GM19438 (cell line): Measurements from ENCODE around the gene PUM2.

Source experiments
- ATAC-seq: cut with Tn5 transposase; IDR thresholded peaks from one replicate; pipeline ENCODE4 v1.9.1; 2021; ENCODE audit warnings: low read depth; ENCODE audit not compliant: unreplicated experiment

The PUM2 gene

DNA sequence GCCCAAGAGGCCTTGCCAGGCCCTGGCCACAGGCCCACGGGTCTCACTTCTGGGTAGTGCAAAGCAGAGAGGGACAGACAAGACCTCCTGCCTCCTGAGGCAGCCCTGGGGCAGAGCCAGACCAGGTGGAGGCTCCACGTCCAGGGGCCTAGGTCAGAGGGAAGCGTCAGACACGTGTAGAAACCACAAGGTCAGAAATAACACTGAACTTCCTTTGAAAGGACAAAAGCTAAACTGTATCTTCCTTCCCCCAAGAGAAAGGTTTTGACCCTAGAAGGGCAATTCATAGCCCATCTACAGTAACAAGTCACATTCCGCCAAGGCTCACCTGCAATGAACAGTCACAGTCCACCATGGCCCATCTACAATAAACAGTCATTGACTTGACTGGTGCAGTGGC, 143.6 kb downstream of the PUM2 start:
- ATAC-seq = peak; percentile 49

- ATAC-seq = no peak
Observed at GRCh38 chr2:20205915-20206524, 144.6 kb downstream of the PUM2 start.

- ATAC-seq = no peak
Observed at GRCh38 chr2:20205069-20205468, 145.6 kb downstream of the PUM2 start.

GRCh38 chr2:20203521-20204225, 147.0 kb downstream of the PUM2 start:
- ATAC-seq = no peak

DNA sequence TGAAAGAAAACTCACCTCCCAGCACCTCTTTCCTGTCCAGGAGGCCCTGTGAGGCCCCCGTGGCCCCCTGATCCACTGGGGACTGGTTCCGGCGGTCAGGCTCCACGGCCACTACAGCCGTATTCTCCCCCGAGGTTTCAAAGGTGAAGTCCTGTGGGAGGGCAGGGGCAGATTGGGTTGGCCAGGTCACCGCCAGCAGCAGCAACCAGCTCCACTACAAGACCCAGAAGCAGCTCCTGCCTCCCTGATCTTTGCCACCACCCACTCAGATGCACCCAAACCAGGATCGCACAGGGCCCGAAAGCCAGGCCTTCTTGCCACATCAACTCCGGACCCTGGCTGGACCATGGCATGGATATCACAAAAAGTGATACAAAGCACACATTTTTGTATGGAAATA, 147.6 kb downstream of the PUM2 start:
- ATAC-seq = no peak

DNA sequence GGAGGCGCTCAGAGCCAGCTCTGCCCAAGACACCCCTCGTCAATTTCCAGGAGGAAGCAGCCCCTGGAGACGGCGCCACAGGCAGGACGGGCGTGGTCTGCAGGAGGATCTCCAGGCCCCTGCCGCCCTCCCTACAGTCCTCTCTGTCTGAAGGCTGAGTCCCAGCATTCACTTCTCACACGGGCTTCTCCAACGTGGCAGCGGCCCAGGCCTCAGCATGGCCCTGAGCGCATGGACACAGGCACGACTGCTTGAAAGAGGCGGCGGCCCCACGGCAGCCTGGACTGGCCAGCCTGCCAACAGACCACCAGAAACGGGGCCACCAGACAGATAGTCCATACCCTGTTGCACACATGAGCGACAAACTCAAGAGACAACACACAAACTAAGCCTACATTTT, 149.0 kb downstream of the PUM2 start:
- ATAC-seq = no peak

DNA sequence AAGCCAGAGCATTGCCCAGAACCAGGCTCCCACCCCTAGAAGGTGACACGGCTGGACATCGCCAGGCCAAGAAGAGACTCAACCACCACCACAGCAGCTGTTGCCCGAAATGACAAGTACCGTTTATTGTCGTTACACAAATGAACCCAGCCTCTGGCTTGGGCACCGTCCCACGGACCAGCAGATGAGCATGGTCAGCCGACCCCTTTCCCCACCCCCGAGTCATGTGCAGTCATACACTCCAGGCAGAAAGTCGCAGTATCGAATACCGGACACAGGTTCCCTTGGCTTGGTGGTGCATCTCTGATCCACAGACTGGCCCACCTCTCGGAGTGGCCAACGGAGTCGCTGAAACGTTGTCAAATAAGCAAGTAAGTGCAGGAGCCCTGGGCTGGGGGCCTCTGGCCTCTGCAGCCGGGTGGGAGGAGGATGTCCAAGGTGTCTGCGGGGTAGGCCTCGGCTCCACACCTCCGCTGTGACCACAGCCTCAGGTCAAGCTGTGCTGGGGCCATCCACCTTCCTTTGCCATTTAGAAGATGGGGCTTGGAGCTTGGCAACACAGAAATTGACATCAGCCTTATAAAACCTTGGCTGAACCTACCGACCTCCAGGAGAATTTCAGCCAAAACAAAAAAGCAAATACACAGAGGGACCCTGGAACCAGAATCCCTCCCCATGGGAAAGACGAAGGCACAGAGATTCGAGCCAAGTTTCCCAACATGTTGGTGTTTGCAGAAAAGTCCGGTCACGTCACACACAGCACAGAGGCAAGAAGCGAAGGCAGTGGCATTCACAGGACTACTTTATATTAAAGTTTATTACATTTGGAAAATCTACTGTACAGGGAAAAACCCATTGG, 149.7 kb downstream of the PUM2 start:
- ATAC-seq = no peak

- ATAC-seq = no peak
Observed at GRCh38 chr2:20199633-20200270, 150.9 kb downstream of the PUM2 start.

DNA sequence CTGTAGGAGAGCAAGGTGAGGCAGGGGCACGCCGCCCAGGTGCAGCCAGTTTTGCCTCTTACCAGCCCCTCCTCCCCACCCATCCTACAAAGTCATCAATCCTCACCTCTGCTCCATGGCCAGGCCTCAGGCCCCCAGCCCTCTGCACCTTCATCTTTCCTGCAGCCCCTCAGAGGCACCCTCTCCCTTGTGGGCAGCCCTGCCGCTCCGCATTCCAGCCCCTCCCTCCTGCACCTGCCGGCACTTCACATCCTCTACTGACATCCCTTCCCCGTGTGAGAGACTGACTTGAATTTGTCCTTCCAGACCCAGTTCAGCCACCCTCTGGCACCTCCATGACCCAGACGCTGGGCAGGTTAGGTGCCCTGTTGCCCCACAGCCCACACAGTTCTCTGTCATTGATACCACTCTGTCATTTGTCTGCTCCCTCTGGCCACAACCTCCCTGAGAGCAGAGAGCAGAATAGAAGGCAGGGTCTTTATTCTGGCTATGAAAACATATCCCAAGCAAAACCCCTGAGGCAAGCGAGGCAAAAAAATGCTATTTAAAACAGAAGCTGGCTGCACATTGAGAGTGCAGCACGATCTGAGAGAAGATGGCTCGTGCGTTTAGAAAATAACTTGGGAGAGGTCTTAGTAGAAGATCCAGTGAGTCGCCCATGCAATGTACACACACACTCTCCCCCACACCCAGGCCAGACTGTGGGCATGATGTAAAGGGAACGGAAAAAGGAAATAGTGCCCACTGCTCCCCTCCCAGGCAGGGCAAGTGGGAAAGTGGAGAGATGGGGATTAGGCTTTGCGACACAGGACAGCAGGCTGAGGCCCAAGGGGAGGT, 151.6 kb downstream of the PUM2 start:
- no peak for ATAC-seq
